ENCODE data around the gene NFIX.

DNA sequence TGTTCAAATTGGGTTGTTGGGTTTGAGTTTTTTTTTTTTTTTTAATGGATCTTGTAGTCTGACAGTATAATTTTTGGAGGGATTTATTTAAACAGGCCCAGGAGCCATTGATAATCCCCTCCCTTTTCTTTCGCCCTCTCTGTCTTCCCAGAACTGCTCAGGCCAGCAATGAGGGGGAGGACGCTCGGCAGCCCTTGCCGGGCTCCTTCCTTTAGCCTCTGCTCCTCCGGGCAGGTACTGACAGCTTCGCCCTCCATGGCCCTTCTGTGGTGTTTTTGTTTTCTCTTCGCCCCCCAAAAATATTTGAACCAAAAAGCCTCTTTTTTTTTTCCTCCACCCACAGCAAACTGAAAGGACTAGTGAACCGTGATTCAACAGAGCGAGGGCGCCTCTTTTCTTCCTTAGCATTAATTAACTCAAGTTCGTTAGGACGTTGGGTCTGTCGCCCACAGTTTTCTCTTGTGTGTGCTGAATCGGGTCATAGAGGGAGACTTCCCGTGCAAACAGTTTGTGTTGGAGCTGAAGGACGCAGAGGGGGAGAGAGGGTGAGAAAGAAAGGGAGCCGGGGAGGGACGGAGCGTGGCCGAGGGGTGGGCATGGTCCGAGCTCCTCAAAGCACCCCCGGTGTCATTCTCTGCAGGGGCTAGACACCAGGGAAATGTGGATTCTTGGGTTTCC lies 21.5 kb downstream of the NFIX start:
- no peak for TF ChIP-seq CTCF (conservative IDR thresholded peaks at IDR 0.05; ENCODE audit: low read depth, low read length)
- no peak for TF ChIP-seq EZH2 (IDR thresholded peaks at IDR 0.05; ENCODE audit: borderline replicate concordance, low read depth, low read length, poor library complexity, severe bottlenecking)

All from A673 (cell line).